Thymus (tissue), 11 donors: Measurements from ENCODE around the gene TTC21A. TPM values are rescaled to one million over a fixed set of nuclear protein-coding genes. Genes with fewer than 3 reads are reported as not detected.

Source experiments
- DNase-seq, 9 donors: peaks; one replicate each; pipeline ENCODE4 v3.0.0-alpha.2; 2013; ENCODE audit warnings: low spot score in 9 of 9, low read depth in 6 of 9, missing footprints in 1 of 9
- H3K27ac ChIP-seq, 2 donors: one replicate each; pipeline ENCODE4 v1.5.1; 2013; ENCODE audit warnings: control low read depth in 1 of 2, low read depth in 1 of 2, low read length in 1 of 2, mild to moderate bottlenecking in 1 of 2, moderate library complexity in 1 of 2
- H3K27me3 ChIP-seq, 2 donors: one replicate each; pipeline ENCODE4 v1.5.1; 2013; ENCODE audit warnings: low read length in 1 of 2; ENCODE audit not compliant: control insufficient read depth in 2 of 2, insufficient read depth in 1 of 2
- H3K36me3 ChIP-seq, 2 donors: one replicate each; pipeline ENCODE4 v1.5.1; 2013; ENCODE audit warnings: low read length in 1 of 2, mild to moderate bottlenecking in 1 of 2, moderate library complexity in 1 of 2; ENCODE audit not compliant: control insufficient read depth in 2 of 2, insufficient read depth in 2 of 2
- H3K4me1 ChIP-seq, 2 donors: one replicate each; pipeline ENCODE4 v1.5.1; 2013; ENCODE audit warnings: low read length in 2 of 2; ENCODE audit not compliant: control insufficient read depth in 2 of 2, insufficient read depth in 2 of 2
- H3K4me3 ChIP-seq, 2 donors: one replicate each; pipeline ENCODE4 v1.5.1; 2013; ENCODE audit warnings: low read length in 2 of 2, control low read depth in 1 of 2, mild to moderate bottlenecking in 1 of 2
- H3K9me3 ChIP-seq, 2 donors: one replicate each; pipeline ENCODE4 v1.5.1; 2013; ENCODE audit warnings: low read length in 1 of 2, mild to moderate bottlenecking in 1 of 2; ENCODE audit not compliant: control insufficient read depth in 2 of 2, insufficient read depth in 1 of 2
- WGBS: extraction: QIAGEN DNeasy Blood & Tissue Kit; methylation state at CpG from one replicate; pipeline ENCODE4 v1.1.7; 2013; 5-methylcytosine and 5-hydroxymethylcytosine counted together
- polyA plus RNA-seq: library from polyadenylated mRNA; stranded (reverse); fragments of 200-250 nt; gene quantifications from one replicate; pipeline ENCODE4 v1.2.3, GENCODE V29; 2013
- total RNA-seq: library from RNA; stranded (reverse); fragments of 120-200 nt; gene quantifications from one replicate; pipeline ENCODE4 v1.2.4, GENCODE V29; 2013
- donor health status: healthy.

The TTC21A gene
- total and polyA plus RNA-seq, 2 donors: 1.3 to 12.3 TPM

DNA sequence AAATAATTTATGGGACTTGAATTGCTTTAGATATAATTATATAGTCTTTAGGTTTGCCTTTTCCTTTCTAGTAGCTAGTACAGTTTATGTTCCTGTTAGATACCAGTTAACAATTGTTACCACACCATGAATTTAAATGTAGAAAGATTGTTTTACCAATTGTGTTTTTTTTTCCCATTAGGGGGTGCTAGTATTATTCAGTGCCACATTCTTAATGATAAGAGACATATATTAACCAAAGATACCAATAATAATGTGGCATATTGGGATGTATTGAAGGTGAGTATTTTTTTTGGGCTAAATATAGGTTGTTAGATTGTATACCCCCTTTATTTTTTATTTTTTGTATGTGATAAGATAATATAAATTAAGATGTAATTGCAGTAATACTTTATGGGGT is 27.9 kb upstream of the TTC21A start:
- H3K9me3 ChIP-seq: no peaks in the 10 kb centered on the region
- no peaks in the 10 kb centered on the region for H3K4me1 ChIP-seq
- H3K4me3 ChIP-seq: no peak overlapping the region
- H3K27me3 ChIP-seq: no peaks in the 10 kb centered on the region
- H3K36me3 ChIP-seq: peaks cover 36 to 54% of the 10 kb centered on the region in 2 donors
- H3K27ac ChIP-seq: no peak overlapping the region
- no peak for DNase-seq

DNA sequence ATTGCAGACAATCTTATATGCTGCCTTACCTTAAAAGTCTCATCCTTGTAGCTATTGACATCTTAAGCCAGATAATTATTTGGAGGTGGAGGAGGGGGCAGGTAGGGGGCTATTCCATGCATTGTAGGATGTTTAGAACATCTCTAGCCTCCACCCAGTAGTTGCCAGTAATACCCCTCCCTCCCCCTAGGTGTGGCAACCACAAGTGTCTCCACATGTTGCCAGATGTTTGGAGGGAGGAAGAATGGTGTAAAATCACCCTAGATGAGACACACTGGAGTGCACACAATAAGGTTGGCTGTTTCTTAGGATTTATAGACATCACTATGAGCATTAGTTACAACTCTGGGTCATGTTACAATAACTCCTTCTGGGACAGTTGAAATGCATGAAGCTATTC is 27.5 kb upstream of the TTC21A start:
- DNase-seq: no peak
- Histone ChIP-seq H3K27me3 (no peaks in the 10 kb centered on the region), H3K36me3 (peaks cover 31 to 49% of the 10 kb centered on the region in 2 donors), H3K4me1 (no peaks in the 10 kb centered on the region), H3K27ac (no peak overlapping the region), H3K9me3 (no peaks in the 10 kb centered on the region), H3K4me3 (no peak overlapping the region)

DNA sequence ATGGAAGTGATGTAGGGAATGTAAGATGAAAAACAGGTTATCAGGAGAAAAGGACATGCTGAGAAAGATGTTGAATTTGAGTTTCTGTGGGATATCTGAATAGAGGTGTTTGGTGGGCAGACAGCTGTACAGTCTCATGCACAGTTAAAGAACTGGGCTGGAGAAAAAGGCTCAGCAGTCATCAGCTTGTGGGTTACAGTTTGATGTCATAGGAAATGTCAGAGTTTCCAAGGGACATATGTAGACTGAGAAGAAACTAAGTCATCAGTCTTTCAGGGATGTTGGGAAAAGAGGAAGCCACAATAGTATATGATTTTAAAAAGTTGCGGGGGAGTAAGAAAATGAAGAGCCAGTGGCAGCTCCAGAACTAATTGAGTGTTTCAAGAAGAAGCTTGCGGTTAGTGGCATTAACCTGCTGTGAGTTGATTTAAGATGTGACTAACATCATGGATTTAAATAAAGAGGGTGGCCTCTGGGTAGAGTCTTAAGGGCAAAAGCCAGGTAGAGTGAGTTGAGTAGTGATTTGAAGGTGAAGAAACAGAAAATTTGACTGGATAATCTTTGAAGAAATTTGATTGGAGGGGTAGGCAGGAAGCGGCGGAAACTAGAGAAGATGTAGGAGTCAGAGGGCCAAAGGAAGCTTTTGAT is 24.7 kb upstream of the TTC21A start:
- Histone ChIP-seq H3K27ac (no peak overlapping the region), H3K4me3 (no peak overlapping the region), H3K9me3 (no peaks in the 10 kb centered on the region), H3K4me1 (no peaks in the 10 kb centered on the region), H3K36me3 (peaks cover 31 to 47% of the 10 kb centered on the region in 2 donors), H3K27me3 (no peaks in the 10 kb centered on the region)
- no peak for DNase-seq
- 97% methylated on average over 4 of the region's 4 CpGs for WGBS

DNA sequence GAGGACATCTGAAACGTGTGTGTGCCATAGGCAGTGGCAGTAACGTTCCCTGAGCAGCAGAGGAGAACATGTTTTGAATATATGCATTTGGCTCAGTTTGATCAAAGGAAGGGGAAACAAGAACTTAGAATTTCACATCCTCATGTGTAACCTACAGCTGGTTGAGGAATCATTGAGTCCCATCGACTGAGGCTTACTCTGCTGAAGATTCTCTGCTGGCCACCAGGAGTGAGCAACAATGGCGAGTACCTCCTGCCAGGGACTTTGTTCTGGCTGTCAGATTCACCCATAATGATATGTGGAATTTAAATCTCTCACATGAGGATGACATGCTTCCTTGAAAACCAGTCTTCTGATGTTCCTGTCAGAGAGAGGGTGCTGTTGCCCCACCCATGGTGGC is 21.3 kb upstream of the TTC21A start:
- WGBS: 97% methylated on average over 4 of the region's 4 CpGs
- no peak overlapping the region for H3K27ac ChIP-seq
- peaks cover 37 to 62% of the 10 kb centered on the region in 2 donors for H3K36me3 ChIP-seq
- H3K27me3 ChIP-seq: no peaks in the 10 kb centered on the region
- DNase-seq: no peak
- H3K4me1 ChIP-seq: no peaks in the 10 kb centered on the region
- no peaks in the 10 kb centered on the region for H3K9me3 ChIP-seq
- no peak overlapping the region for H3K4me3 ChIP-seq

DNA sequence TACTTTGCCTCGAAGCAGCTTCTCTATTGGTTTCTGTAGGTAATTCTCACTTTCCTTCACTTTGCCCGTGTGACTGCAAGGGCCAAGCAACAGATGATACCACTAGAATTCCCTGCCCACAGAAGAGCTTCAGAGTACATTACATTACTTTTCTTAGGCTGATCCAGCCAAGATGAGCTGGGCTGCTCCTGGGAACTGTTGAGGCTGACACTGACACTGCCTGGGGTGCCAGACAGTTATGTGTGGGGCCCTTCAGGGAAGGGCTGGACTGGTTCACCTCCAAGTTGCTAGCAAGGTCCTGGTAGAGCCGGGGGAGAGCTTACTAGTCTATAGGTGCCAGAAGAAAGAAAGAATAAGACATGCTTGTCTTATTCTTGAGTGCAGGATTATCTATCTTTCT is 19.0 kb upstream of the TTC21A start:
- no peak for DNase-seq
- Histone ChIP-seq H3K9me3 (no peaks in the 10 kb centered on the region), H3K27ac (no peak overlapping the region), H3K27me3 (no peaks in the 10 kb centered on the region), H3K4me1 (no peaks in the 10 kb centered on the region), H3K4me3 (no peak overlapping the region), H3K36me3 (peaks cover 44 to 67% of the 10 kb centered on the region in 2 donors)
- WGBS: 98% methylated on average over 3 of the region's 3 CpGs

DNA sequence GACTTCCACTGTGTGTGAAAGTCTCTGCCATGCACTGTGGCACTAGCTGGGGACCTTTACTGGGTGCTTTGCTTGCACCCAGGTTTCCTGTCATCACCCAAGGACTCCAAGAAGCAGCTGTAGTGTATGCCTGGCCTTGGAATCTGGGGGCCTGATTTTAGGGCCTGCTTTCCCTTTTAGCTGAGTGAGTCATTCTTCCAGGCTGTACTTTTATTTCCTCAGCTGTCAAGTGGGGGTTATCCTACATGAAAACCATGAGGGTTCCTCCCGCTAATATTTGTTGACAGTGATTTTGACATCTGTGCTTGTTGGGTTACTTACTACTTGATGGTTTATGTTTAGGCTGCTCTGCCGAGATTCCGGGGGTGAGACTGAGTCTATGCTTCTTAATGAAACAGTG is 18.6 kb upstream of the TTC21A start:
- no peak for DNase-seq
- Histone ChIP-seq H3K27me3 (no peaks in the 10 kb centered on the region), H3K36me3 (peaks cover 45 to 68% of the 10 kb centered on the region in 2 donors), H3K9me3 (no peaks in the 10 kb centered on the region), H3K27ac (no peak overlapping the region), H3K4me3 (no peak overlapping the region), H3K4me1 (no peaks in the 10 kb centered on the region)
- WGBS: 96% methylated on average over 3 of the region's 3 CpGs

DNA sequence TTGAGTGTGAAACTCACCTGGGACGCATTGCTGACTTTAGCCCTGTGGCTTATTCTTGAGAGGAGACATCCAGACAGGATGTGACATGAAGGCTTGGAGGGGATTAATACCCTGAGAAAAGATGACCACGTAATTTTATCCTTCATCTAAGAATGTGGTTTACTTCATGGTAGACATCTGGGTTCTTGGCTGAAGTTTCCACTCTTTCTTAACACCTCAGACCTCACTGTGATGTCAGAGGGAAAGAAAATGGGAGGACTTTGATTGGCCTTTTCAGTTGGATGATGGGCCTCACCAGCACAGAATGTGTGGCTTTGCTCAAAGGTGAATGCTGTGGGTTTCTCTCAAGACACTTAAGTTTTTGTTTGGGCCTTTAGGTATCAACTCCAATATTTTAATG is 16.6 kb upstream of the TTC21A start:
- no peak overlapping the region for H3K27ac ChIP-seq
- no peak overlapping the region for H3K4me3 ChIP-seq
- 92% methylated on average over 2 of the region's 2 CpGs for WGBS
- DNase-seq: no peak
- H3K36me3 ChIP-seq: peaks cover 61 to 83% of the 10 kb centered on the region in 2 donors
- no peaks in the 10 kb centered on the region for H3K4me1 ChIP-seq
- no peaks in the 10 kb centered on the region for H3K9me3 ChIP-seq
- no peaks in the 10 kb centered on the region for H3K27me3 ChIP-seq

DNA sequence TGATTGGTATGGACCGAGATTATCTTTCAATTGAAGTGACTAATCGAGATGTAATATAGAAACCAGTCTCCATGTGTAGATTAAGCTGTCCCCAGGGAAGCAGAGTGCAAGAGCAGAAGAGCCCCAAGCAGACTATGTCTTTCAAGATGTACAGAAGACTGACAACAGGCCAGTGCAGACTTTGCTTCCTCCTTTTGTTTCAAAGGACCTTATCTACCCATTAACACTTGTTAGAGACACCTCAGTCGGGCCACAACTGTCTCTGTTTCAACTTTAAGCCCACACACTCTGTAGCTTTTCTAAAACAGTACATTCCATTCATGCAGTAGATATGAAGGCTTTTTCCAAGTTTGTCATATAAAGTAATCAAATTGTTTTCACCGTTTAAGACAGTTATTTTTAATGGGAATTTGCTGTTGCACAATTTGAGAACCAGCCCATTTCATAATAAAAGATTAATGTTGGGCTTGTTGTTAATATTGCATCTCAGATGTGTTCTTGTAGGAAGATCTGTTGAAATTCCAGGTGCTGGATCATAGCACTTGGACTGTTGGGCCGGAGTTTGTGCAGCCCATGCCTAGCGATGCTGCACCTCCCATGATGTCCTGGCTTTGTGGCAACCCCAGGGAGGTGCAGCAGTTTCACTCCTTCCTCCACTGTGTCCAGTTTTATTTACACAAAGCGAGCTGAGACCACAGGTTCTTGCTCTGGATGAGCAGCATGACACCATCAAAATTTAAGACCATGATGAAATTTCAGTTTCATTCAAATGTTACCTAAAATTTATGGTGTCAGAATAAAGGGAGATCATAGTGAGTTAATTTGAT is 12.4 kb upstream of the TTC21A start:
- Histone ChIP-seq H3K4me1 (no peaks in the 10 kb centered on the region), H3K27me3 (no peaks in the 10 kb centered on the region), H3K27ac (no peak overlapping the region), H3K9me3 (no peaks in the 10 kb centered on the region), H3K4me3 (no peak overlapping the region), H3K36me3 (peaks cover 68 to 84% of the 10 kb centered on the region in 2 donors)
- WGBS: 97% methylated on average over 7 of the region's 7 CpGs
- no peak for DNase-seq

DNA sequence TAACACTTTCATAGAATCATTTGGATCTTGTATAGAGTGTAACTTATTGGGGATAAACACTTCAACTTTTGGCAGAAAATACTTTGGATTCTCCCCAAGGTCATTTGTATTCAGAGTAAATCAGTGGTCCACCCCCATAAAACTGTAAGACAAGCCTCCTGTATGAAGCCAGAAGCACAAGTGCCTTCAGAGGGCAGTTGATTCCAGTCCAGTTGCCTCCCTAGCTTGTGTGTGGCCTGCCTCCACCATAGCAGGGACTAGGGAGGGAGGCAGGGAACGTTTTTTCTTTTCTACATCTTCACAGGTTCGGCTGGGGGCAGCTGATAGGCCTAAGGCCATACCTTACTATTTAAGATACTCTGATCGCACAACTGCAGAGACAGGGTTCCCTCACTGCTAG is 11.7 kb upstream of the TTC21A start:
- Histone ChIP-seq H3K9me3 (no peaks in the 10 kb centered on the region), H3K36me3 (peaks cover 75 to 90% of the 10 kb centered on the region in 2 donors), H3K27ac (no peak overlapping the region), H3K4me1 (no peaks in the 10 kb centered on the region), H3K27me3 (no peaks in the 10 kb centered on the region), H3K4me3 (no peak overlapping the region)
- WGBS: 93% methylated on average over 3 of the region's 3 CpGs
- DNase-seq: no peak
